ENCODE data around the gene ZBTB17.

Gene ZBTB17

DNA sequence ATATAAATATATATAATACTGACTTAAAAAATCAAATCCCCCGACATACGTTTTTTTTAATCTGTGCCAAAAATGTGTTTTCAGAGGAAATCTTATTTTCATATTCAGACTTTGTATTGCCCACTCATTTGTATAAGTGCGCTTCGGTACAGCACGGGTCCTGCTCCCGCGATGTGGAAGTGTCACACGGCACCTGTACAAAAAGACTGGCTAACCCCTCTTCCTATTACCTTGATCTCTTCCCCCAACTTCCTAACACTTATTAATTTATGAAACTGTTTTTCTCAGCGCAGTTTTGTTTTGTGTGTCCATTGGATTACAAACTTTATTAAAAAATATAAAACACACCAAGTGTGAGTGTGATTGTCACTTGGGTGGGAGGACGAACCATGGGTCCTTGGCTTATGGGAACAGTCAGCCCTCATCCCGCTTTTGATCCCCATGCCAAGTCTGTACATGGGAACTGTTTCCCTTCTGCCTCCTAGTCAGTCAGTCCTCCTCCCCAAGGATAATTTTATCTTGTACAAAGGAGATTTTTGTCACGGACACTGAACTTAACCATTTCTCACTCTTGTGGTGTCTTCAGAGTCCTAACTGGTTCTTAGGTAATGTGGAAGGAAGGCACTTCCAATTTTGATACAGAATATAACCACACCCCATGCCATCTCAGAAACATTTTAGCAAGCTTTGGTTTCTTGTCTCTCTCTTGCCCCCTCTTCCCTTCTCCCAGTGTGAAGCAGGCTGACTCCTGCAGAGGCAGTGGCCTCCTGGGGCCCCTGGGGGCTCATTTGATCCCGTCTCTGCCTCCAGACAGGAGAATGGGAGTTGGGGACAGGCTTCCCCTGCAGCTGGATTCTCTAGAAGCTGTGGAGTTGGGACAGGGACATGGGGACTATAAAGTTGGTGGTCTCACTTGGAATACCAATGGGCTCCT lies 35.5 kb downstream of the ZBTB17 start:
- no peak for ATAC-seq (ENCODE audit: insufficient read depth, low read depth)
- Histone ChIP-seq H3K4me1 (ENCODE audit: insufficient read depth, low read length) (no peaks in the 10 kb centered on the region), H4K20me1 (ENCODE audit: insufficient read depth, low read length) (peaks cover 74% of the 10 kb centered on the region), H3K4me2 (ENCODE audit: insufficient read depth, low read length) (no peak overlapping the region), H3K27me3 (ENCODE audit: insufficient read depth, low read length, poor library complexity) (no peaks in the 10 kb centered on the region), H3K9me3 (ENCODE audit: insufficient read depth, low read length, severe bottlenecking) (no peaks in the 10 kb centered on the region), H3K27ac (ENCODE audit: low read length) (no peak overlapping the region), H3K4me3 (ENCODE audit: low read depth in 1 of 2, low read length in 2 of 2) (no peak overlapping the region), H3K79me2 (ENCODE audit: insufficient read depth, low read length) (peaks cover under 1% of the 10 kb centered on the region; the same call in 1 of the 2 replicates), H3K36me3 (ENCODE audit: insufficient read depth, low read length) (peaks cover 97% of the 10 kb centered on the region), H2AFZ (ENCODE audit: low read depth, low read length) (no peak overlapping the region), H3K9ac (ENCODE audit: low read depth, low read length) (no peak overlapping the region)
- TF ChIP-seq EZH2 (IDR thresholded peaks at IDR 0.05; ENCODE audit: borderline replicate concordance, low read depth, low read length, severe bottlenecking), result no peak
- TF ChIP-seq CTCF (IDR thresholded peaks at IDR 0.05; ENCODE audit: borderline replicate concordance, extremely low read depth, low read length, poor library complexity, severe bottlenecking), result no peak
- DNase-seq, result no peak

DNA sequence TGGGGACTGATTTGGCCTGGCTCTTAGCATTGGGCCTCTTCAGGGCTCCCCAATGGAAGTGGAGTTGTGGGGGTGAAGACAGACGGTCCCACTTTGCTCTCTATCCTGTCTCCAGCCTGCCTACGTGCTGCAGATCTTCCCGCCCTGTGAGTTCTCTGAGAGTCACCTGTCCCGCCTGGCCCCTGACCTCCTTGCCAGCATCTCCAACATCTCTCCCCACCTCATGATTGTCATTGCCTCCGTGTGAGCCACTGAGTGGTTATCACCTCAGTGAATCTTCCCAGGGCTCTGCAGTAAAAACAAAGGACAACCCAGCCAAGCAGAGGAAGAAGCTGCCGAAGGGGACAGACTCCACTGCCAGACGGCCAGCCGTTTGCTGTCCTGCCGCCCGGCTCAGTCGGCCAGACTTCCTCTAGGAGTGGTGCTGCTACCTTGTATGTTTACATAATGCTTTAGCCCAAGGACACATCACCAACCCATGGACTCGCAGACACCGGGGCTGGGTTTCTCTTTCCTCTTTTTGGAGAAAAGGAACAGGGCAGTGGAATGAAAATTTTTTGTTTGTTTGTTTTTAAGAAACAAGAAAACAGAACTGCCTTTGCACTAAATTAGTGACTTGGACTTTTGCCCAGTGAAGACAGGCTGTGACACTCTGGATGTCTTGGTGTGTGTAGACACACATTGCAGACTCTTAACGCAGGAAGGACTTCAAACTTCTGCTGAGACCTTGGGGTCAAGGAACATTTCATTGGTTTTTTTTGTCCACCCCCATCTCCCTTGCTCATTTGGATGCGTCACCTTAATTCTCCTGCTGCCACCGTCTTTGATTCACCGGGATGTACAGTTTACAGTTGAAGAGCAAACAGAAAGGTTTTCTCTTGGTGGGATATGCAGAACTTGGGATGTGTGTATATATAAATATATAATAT lies 36.5 kb downstream of the ZBTB17 start:
- Histone ChIP-seq H3K4me1 (ENCODE audit: insufficient read depth, low read length) (no peaks in the 10 kb centered on the region), H3K79me2 (ENCODE audit: insufficient read depth, low read length) (no peaks in the 10 kb centered on the region), H3K4me2 (ENCODE audit: insufficient read depth, low read length) (no peak overlapping the region), H3K9ac (ENCODE audit: low read depth, low read length) (no peak overlapping the region), H3K4me3 (ENCODE audit: low read depth in 1 of 2, low read length in 2 of 2) (no peak overlapping the region), H4K20me1 (ENCODE audit: insufficient read depth, low read length) (peaks cover 75% of the 10 kb centered on the region), H3K27me3 (ENCODE audit: insufficient read depth, low read length, poor library complexity) (no peaks in the 10 kb centered on the region), H3K27ac (ENCODE audit: low read length) (no peak overlapping the region), H2AFZ (ENCODE audit: low read depth, low read length) (no peak overlapping the region), H3K36me3 (ENCODE audit: insufficient read depth, low read length) (peaks cover 97% of the 10 kb centered on the region), H3K9me3 (ENCODE audit: insufficient read depth, low read length, severe bottlenecking) (no peaks in the 10 kb centered on the region)
- no peak for DNase-seq
- TF ChIP-seq EZH2 (IDR thresholded peaks at IDR 0.05; ENCODE audit: borderline replicate concordance, low read depth, low read length, severe bottlenecking) (no peak), CTCF (IDR thresholded peaks at IDR 0.05; ENCODE audit: borderline replicate concordance, extremely low read depth, low read length, poor library complexity, severe bottlenecking) (no peak)
- no peak for ATAC-seq (ENCODE audit: insufficient read depth, low read depth)

DNA sequence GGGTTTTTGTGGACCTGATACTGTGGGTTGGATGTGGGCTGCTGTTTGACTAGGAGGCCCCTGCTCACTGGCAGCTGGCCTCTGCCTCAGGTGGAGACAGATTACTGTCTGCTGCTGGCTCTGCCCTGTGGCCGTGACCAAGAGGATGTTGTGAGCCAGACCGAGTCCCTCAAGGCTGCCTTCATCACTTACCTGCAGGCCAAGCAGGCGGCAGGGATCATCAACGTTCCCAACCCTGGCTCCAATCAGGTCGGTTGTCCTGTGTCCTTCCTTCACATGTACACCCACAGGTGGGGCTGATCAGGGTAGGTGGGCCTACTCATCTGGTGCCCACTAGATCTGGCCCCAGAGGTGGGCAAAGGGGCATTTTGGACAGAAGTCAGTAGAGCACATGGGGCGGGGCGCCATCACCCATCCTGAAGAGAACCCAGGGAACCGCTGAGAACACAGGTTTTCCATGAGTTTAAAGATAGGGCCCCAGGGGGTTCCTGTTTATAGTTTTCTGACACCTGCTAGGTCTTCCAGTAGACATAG lies 37.2 kb downstream of the ZBTB17 start:
- Histone ChIP-seq H3K79me2 (ENCODE audit: insufficient read depth, low read length) (no peaks in the 10 kb centered on the region), H4K20me1 (ENCODE audit: insufficient read depth, low read length) (peaks cover 77% of the 10 kb centered on the region), H2AFZ (ENCODE audit: low read depth, low read length) (no peak overlapping the region), H3K9ac (ENCODE audit: low read depth, low read length) (no peak overlapping the region), H3K27me3 (ENCODE audit: insufficient read depth, low read length, poor library complexity) (no peaks in the 10 kb centered on the region), H3K9me3 (ENCODE audit: insufficient read depth, low read length, severe bottlenecking) (no peaks in the 10 kb centered on the region), H3K27ac (ENCODE audit: low read length) (no peak overlapping the region), H3K4me3 (ENCODE audit: low read depth in 1 of 2, low read length in 2 of 2) (no peak overlapping the region), H3K4me2 (ENCODE audit: insufficient read depth, low read length) (no peak overlapping the region), H3K4me1 (ENCODE audit: insufficient read depth, low read length) (no peaks in the 10 kb centered on the region), H3K36me3 (ENCODE audit: insufficient read depth, low read length) (peaks cover 97% of the 10 kb centered on the region)
- no peak for ATAC-seq (ENCODE audit: insufficient read depth, low read depth)
- TF ChIP-seq CTCF (IDR thresholded peaks at IDR 0.05; ENCODE audit: borderline replicate concordance, extremely low read depth, low read length, poor library complexity, severe bottlenecking) (no peak), EZH2 (IDR thresholded peaks at IDR 0.05; ENCODE audit: borderline replicate concordance, low read depth, low read length, severe bottlenecking) (no peak)
- DNase-seq, result peak; percentile 5
